ENCODE data around the gene ITFG2.

- no peak for TF ChIP-seq POLR2A (IDR thresholded peaks at IDR 0.05)
- no peak for TF ChIP-seq CTCF (IDR thresholded peaks at IDR 0.05)
Observed at GRCh38 chr12:2825132-2825531, 12.7 kb downstream of the ITFG2 start.

All from thyroid gland (tissue), 4 donors.